OCI-LY3 (cell line): ENCODE results near the gene TESMIN.

Experiments used
- EZH2phosphoT487 ChIP-seq: fragments of 200-600 bp; shearing (Covaris generic); IDR thresholded peaks from 2 replicates; pipeline ENCODE4 v1.6.1; 2018; ENCODE audit warnings: antibody characterized with exemption, mixed run types, low read depth
- TF ChIP-seq, protein P1 (sequence below): fragments of 200-600, 300-600 bp; sonication (generic); IDR thresholded peaks from 2 replicates; pipeline ENCODE4 v1.5.1; 2014; ENCODE audit warnings: antibody characterized with exemption, low read length, low read depth

DNA sequence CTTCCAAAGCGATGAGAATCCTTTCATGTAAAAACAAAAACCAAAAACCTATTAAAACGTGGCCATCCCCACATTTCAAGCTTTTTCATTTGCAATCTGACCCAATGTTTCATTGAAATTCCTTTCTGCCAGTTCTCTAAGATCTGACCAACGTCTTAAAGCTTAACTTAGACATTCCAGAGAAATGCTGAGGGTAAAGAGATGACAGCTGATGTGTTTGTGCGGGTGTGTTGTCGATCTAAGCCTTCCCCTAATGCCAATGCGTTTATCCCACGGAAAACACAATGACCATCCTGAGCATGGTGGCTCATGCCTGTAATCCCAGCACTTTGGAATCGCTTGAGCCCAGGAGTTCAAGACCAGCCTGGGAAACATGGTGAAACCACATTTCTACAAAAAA is 6.4 kb upstream of the TESMIN start:
- TF ChIP-seq, protein P1, sequence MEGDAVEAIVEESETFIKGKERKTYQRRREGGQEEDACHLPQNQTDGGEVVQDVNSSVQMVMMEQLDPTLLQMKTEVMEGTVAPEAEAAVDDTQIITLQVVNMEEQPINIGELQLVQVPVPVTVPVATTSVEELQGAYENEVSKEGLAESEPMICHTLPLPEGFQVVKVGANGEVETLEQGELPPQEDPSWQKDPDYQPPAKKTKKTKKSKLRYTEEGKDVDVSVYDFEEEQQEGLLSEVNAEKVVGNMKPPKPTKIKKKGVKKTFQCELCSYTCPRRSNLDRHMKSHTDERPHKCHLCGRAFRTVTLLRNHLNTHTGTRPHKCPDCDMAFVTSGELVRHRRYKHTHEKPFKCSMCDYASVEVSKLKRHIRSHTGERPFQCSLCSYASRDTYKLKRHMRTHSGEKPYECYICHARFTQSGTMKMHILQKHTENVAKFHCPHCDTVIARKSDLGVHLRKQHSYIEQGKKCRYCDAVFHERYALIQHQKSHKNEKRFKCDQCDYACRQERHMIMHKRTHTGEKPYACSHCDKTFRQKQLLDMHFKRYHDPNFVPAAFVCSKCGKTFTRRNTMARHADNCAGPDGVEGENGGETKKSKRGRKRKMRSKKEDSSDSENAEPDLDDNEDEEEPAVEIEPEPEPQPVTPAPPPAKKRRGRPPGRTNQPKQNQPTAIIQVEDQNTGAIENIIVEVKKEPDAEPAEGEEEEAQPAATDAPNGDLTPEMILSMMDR = no peak
- no peak for TF ChIP-seq EZH2phosphoT487
